Lower leg skin (tissue), 4 donors: ENCODE data around the gene ZC3H12C. TPM values are rescaled to one million over a fixed set of nuclear protein-coding genes. Genes with fewer than 3 reads are reported as not detected.

Experiments
- DNase-seq, 2 donors: peaks; one replicate each; pipeline ENCODE4 v3.0.0-alpha.2; 2019; ENCODE audit warnings: low spot score in 2 of 2
- H3K4me3 ChIP-seq: fragments of 200-600 bp; sonication (generic); 2 replicates; pipeline ENCODE4 v1.5.1; 2017; ENCODE audit warnings: mild to moderate bottlenecking, low read depth; ENCODE audit not compliant: poor library complexity, severe bottlenecking
- CTCF ChIP-seq, 3 donors: fragments of 450-650 bp; IDR thresholded peaks; one replicate each; pipeline ENCODE4 v1.5.1; 2016; ENCODE audit warnings: antibody characterized with exemption in 3 of 3, mild to moderate bottlenecking in 3 of 3, moderate library complexity in 2 of 3
- POLR2A ChIP-seq, 2 donors: fragments of 450-650 bp; IDR thresholded peaks; one replicate each; pipeline ENCODE4 v1.6.1; 2016 to 2017; ENCODE audit warnings: antibody characterized with exemption in 2 of 2, mild to moderate bottlenecking in 1 of 2, moderate library complexity in 1 of 2
- WGBS, 2 donors: methylation state at CpG; one replicate each; pipeline ENCODE4 v1.1.5; 2018; 5-methylcytosine and 5-hydroxymethylcytosine counted together
- intact Hi-C: fragments of 100-400 bp; cut with DNase I; formaldehyde crosslinking; loops from one replicate; pipeline ENCODE4 v1.15.0; 2023; ENCODE audit warnings: low total_unique reads
- total RNA-seq, 4 donors: library from RNA; depleted of rRNA; stranded (reverse); fragments of >200 nt; gene quantifications; one replicate each; pipeline ENCODE4 v1.1.0, GENCODE V29; 2016

Gene ZC3H12C
- total RNA-seq, 4 donors from 2014 or later, result 13.7 to 22.6 (median 14.6) TPM

DNA sequence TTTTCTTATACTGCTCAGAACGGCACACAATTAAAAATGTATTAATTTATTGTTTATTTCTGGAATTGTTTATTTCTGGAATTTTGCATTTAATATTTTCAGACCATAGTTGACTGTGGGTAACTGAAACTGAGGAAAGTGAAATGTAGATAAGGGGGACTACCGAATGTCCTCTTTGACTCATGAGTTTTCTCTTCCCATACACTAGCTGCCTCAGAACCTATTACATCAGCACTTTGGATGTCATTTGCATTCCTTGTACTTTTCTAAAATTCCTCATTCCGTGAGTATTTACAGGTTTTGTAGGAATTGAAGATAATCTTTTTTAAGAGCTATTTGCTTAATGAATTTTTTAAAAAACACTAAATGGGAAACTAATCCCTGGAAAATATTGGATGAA is 29.8 kb downstream of the ZC3H12C start:
- H3K4me3 ChIP-seq, result no peak overlapping the region
- intact Hi-C loops, result no loop called here
- WGBS, 2 donors, result 80 to 87% methylated on average over 3 of the region's 3 CpGs
- TF ChIP-seq POLR2A (IDR thresholded peaks at IDR 0.05) (no peak), CTCF (IDR thresholded peaks at IDR 0.05) (no peak)
- DNase-seq, result no peak

GRCh38 chr11:110124605-110125004 is 31.4 kb downstream of the ZC3H12C start:
- no peak overlapping the region for H3K4me3 ChIP-seq
- DNase-seq, result no peak
- intact Hi-C loops, result no loop called here
- TF ChIP-seq CTCF (IDR thresholded peaks at IDR 0.05) (no peak), POLR2A (IDR thresholded peaks at IDR 0.05) (no peak)
- WGBS, 2 donors, result 36 to 41% methylated on average over 2 of the region's 2 CpGs

GRCh38 chr11:110125632-110126031 is 32.4 kb downstream of the ZC3H12C start:
- no peak for DNase-seq
- no peak overlapping the region for H3K4me3 ChIP-seq
- intact Hi-C loops, result no loop called here
- TF ChIP-seq CTCF (IDR thresholded peaks at IDR 0.05) (no peak), POLR2A (IDR thresholded peaks at IDR 0.05) (no peak)
- 94 to 95% methylated on average over 4 of the region's 4 CpGs for WGBS, 2 donors

- intact Hi-C loops, result no loop called here
- H3K4me3 ChIP-seq, result no peak overlapping the region
- DNase-seq, result no peak
- TF ChIP-seq CTCF (IDR thresholded peaks at IDR 0.05) (no peak), POLR2A (IDR thresholded peaks at IDR 0.05) (no peak)
- WGBS, 2 donors, result 82 to 87% methylated on average over 4 of the region's 4 CpGs
Observed at GRCh38 chr11:110126936-110127335, 33.7 kb downstream of the ZC3H12C start.

DNA sequence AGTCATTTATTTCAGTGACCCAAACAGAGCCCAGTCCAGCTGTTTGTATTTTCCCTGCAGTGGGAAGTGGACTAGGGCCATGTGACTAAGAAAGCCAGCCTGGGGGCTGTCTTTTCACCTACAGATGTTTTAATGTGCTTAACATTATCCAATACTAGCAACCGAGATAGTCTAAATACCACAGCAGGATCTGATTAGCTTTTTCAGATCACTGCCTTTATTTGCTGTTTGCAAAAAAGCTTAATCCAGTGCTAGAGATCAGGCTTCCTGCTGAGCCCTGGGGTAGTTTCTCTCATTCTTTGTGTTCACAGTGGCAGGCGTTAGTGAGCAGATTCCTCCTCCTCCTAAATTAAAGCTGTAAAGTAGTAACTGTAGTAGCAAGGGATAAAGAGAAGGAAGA is 35.0 kb downstream of the ZC3H12C start:
- WGBS, 2 donors, result 17 to 26% methylated on average over 2 of the region's 2 CpGs
- intact Hi-C loops, result no loop called here
- TF ChIP-seq CTCF (IDR thresholded peaks at IDR 0.05), result no peak
- no peak for TF ChIP-seq POLR2A (IDR thresholded peaks at IDR 0.05)
- DNase-seq, result no peak
- H3K4me3 ChIP-seq, result no peak overlapping the region

- no peak overlapping the region for H3K4me3 ChIP-seq
- TF ChIP-seq POLR2A (IDR thresholded peaks at IDR 0.05) (no peak), CTCF (IDR thresholded peaks at IDR 0.05) (no peak)
- DNase-seq, result no peak
- 58 to 60% methylated on average over 10 of the region's 10 CpGs for WGBS, 2 donors
- intact Hi-C loops, result no loop called here
Observed at GRCh38 chr11:110130642-110131238, 37.5 kb downstream of the ZC3H12C start.
